LHCN-M2 (cell line): ENCODE measurements around the gene EML1. TPM values are rescaled to one million over a fixed set of nuclear protein-coding genes. Genes with fewer than 3 reads are reported as not detected.
"Not testable (repeated sequence)": the region's sequence is repeated elsewhere in the genome, so short reads cannot be mapped to it uniquely, and the experiment has no call there.

Experiments
- DNase-seq: peaks from one replicate; pipeline ENCODE4 v3.0.0-alpha.2; 2012; ENCODE audit warnings: low read depth
- total RNA-seq: library from RNA; depleted of rRNA; stranded (reverse); fragments of >200 nt; gene quantifications from 2 replicates; pipeline ENCODE4 v1.2.3, GENCODE V29; 2014

The EML1 gene
- total RNA-seq, 1 experiment from 2014 or later, result 27.2 TPM

- no peak for DNase-seq
These were observed 143.7 kb downstream of the EML1 start for GRCh38 chr14:99936738-99937474.

GRCh38 chr14:99937475-99938244 lies 144.4 kb downstream of the EML1 start:
- DNase-seq, result no peak

DNA sequence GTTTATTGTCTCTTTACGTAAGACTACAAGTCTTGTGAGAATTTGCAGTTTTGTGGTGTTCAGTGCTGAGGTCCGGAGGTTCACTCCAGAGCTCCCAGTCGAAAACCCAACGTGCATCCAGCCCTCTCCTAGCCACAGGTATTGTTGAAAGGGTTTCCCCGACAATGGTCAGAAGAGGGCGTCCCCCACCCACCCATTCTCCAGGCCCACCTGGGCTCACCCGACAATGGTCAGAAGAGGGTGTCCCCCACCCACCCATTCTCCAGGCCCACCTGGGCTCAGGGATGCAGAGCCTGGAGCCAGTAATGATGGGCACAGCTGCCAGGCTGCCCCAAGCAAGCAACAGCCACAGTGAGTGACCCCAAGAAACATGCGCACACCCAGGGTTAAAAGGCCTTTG lies 145.2 kb downstream of the EML1 start:
- DNase-seq, result no peak

DNA sequence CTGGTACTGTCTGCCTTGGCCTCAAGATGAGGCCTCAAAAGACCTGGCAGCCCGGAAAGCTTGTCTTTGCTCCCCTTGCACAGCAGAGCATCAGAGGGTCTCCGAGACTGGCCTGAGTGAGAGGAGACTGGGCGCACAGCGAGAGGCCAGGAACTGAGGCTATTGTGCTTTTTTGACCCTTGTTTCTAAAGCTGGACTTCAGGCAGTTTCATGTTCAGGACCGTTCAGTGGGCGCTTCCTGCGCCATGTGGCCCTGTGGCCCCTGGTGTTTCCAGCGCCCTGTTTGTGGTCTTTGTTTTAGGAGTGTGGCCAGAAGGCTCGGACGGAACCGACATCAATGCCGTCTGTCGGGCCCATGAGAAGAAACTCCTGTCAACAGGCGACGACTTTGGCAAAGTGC lies 145.7 kb downstream of the EML1 start:
- DNase-seq, result no peak

DNA sequence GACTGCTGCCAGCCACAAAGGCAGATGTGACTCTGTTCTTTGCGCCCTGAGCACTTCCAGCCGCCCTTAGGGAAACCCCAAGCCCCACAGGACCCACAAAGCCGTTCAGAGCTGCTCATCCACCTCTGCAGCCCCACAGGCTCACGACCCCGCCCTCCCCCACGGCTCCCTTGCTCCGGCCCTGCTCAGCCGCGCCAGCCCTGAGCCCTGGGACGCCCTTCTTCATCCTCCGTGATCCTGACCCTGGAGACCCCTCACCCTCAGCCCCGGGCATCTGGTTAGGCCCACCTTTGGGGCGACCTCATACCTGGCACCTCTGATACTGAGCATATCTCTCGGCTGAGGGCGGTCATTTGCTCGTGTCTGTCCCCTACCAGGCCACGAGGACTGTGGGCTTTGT lies 146.2 kb downstream of the EML1 start:
- no peak for DNase-seq

- DNase-seq, result no peak
These were observed 146.9 kb downstream of the EML1 start for GRCh38 chr14:99940064-99940463.

DNA sequence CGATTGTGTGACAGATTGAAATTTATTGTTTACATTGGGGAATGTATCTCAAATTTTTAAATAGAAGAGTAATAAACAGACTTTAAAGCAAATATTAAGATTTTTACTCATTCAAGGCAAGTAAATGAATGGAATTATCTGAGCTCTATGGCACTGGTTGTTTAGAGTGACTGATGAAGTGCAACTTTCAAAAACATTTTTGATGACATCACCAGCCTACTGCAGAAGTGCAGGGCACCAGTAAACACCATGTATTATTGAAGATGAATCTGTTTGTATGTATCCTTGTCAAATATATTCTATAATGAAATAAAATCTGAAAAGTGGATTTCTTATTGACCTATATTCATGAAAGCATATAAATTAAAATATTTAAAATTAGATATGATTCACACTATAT lies 148.0 kb downstream of the EML1 start:
- no peak for DNase-seq

DNA sequence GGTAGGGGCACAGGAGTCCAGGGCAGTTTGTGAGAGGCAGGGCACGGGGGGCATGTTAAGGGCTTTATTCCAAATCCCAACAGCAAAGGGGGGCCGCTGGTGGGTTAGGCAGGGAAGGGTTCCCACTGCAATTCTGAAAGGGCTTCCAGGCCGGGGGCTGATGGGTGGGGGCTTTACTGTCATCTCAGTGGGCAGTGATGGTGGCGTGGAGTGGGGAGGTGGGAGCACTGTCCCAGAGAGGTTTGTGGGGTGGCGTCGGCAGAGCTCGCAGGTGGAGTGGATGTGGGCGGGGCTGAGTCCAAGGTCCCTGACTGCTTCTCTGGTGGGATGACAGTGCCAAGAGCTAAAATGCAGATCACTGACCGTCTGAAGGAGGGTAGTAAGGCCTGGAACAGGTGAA lies 150.4 kb downstream of the EML1 start:
- DNase-seq, result no peak

GRCh38 chr14:99944241-99944651 lies 151.0 kb downstream of the EML1 start:
- DNase-seq, result no peak

GRCh38 chr14:99945732-99946651 lies 152.8 kb downstream of the EML1 start:
- DNase-seq, result peak; percentile 56

- DNase-seq, result peak; percentile 14
These were observed 153.7 kb downstream of the EML1 start for GRCh38 chr14:99946652-99947489.

DNA sequence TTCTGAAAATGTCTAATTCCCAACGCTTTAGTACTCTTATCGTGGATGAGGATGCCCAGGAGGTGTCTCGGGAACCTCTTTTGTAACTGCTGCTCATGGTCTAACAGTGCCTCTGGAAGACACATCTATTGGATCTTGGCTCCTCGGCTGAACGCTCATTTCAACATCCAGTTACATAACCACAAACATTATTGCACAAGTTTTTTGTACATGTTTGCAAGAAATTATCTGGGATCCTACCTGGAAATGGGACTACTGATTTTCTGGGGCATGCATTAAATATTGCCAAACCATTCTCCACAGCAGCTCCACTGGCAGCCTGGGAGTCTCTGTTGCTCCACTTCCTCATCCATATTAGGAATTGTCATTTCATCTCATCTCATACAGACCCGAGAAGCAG lies 154.5 kb downstream of the EML1 start:
- no peak for DNase-seq

DNA sequence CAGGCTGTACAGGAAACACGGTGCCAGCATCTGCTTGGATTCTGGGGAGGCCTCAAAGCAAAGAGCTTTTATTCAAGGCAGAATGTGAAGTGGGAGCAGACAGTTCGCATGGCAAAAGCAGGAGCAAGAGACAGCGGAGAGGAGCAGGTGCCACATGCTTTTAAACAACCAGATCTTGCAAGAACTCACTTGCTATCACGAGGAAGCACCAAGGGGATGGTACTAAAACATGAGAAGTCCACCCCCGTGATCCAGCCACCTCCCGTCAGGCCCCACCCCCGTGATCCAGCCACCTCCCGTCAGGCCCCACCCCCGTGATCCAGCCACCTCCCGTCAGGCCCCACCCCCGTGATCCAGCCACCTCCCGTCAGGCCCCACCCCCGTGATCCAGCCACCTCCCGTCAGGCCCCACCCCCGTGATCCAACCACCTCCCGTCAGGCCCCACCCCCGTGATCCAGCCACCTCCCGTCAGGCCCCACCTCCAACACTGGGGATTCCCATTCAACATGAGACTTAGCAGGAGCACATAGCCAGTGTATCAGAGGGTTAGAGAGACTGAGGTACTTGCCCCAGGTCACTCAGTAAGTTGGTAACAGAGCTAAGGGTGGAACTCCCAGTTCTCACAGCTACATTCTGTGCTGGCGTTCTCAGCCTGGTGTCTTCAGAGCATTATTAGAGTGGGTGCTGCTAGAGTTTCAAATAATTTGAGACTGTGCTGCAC lies 156.0 kb downstream of the EML1 start:
- not testable (repeated sequence) for DNase-seq

GRCh38 chr14:99950181-99950580 lies 157.0 kb downstream of the EML1 start:
- DNase-seq, result no peak

GRCh38 chr14:99951085-99951484 lies 157.9 kb downstream of the EML1 start:
- DNase-seq, result no peak

DNA sequence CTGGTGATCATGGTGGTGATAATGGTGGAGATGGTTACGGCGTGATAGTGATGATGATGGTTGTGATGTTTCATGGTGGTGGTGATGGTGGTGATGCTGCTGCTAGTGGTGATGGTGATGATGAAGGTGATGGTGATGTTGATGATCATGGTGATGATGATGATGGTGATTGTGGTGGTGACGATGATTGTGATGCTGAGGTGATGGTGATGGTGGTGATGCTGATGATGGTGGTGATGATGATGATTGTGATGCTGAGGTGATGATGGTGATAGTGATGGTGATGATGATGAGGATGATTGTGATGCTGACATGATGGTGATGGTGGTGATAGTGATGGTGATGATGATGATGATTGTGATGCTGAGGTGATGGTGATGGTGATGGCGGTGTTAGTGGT lies 158.8 kb downstream of the EML1 start:
- no peak for DNase-seq

GRCh38 chr14:99952453-99952852 lies 159.2 kb downstream of the EML1 start:
- DNase-seq, result no peak

DNA sequence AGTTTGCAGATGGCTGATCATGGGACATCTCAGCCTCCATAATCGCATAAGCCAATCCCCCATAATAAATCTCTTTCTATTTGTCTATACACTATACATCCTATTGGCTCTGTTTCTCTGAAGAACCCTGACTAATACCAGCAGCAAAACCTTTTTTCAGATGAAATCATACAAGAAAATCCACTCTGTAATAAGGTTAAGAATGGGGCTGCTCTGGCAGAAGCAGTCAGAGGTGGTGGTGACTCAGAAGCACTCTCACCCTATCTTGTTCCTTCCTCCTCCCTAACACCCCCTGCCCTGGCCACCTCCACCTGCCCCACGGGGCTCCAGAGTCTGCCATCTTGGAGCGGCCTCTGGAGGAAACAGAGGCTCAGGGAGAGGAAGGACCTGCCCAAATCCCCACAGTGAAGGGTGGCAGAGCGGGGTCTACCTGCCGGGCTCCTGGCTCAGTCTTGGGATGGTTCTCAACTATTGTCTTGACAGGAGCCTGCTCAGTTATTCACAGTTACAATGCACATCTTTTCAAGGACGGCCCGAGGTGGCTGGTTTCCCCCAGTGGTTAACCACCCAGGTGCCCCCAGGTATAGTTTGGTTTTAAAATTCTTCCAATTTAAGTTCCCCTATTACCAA lies 162.7 kb downstream of the EML1 start:
- no peak for DNase-seq

DNA sequence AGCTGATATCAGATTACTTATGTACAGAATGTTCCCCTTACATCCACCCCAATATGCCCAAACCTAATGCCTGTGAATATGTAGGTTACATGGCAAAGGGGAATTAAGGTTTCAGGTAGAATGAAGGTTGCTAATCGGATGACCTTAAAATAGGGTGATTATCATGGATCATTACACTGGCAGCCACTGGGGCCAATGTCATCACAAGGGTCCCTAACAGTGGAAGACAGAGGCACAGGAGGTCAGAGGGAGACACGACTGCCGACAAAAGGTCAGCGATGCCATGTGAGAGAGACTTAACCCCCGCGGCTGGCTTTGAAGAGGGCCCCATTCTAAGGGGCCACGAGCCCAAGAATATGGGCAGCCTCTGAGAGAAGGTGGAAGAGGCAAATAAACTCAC lies 165.2 kb downstream of the EML1 start:
- no peak for DNase-seq
